HEK293 (cell line): ENCODE measurements around the gene ADA.
A peak's percentile ranks its signal among the peaks of the same experiment; 100 is the strongest.

Experiments used
- CTCF ChIA-PET: fragments of 350-600 bp; formaldehyde crosslinking; extraction: SDS; loops from one replicate; lab custom pipeline; 2021; ENCODE audit warnings: antibody characterized with exemption; lab: Yijun Ruan, JAX
- POLR2A ChIA-PET: fragments of 300-600 bp; formaldehyde crosslinking; extraction: SDS; loops from one replicate; lab custom pipeline; 2020; ENCODE audit warnings: antibody characterized with exemption, inconsistent platforms; lab: Yijun Ruan, JAX
- H3K27ac ChIP-seq: fragments of 200-500 bp; sonication (Bioruptor generic); 2 replicates; pipeline ENCODE4 v1.5.1; 2014; ENCODE audit warnings: low read depth, low read length, control low read depth, inconsistent platforms; ENCODE audit errors: extremely low read depth
- H3K36me3 ChIP-seq, 2 experiments: fragments of 200-500 bp in 1 of 2; sonication (Bioruptor generic) in 1 of 2; 1 replicate in 1 of 2; 2 replicates in 1 of 2; pipeline ENCODE4 v1.5.1; 2014 to 2017; ENCODE audit warnings: inconsistent platforms in 2 of 2, low read length in 2 of 2; ENCODE audit not compliant: control insufficient read depth in 2 of 2, insufficient read depth in 1 of 2
- H3K4me1 ChIP-seq: fragments of 200-500 bp; sonication (Bioruptor generic); 2 replicates; pipeline ENCODE4 v1.5.1; 2014; ENCODE audit warnings: mild to moderate bottlenecking, low read length, inconsistent platforms; ENCODE audit not compliant: control insufficient read depth, insufficient read depth
- H3K4me3 ChIP-seq: 2 replicates; pipeline ENCODE4 v1.5.1; 2011; ENCODE audit warnings: low read depth, mild to moderate bottlenecking, control low read depth, low read length, moderate library complexity
- H3K9me3 ChIP-seq: fragments of 200-500 bp; sonication (Bioruptor generic); 2 replicates; pipeline ENCODE4 v1.5.1; 2014; ENCODE audit warnings: low read depth, low read length, inconsistent platforms; ENCODE audit not compliant: control insufficient read depth, insufficient read depth
- ELK4 ChIP-seq: IDR thresholded peaks from 2 replicates; pipeline ENCODE4 v1.6.1; 2011; ENCODE audit warnings: mild to moderate bottlenecking, low read depth, low read length, borderline replicate concordance
- FEZF1 ChIP-seq: fragments of 450-650 bp; formaldehyde crosslinking; IDR thresholded peaks from 2 replicates; pipeline ENCODE4 v1.5.1; 2016; ENCODE audit warnings: missing biosample characterization, missing genetic modification characterization
- KLF16 ChIP-seq: fragments of 450-650 bp; formaldehyde crosslinking; IDR thresholded peaks from 2 replicates; pipeline ENCODE4 v1.5.1; 2017; ENCODE audit warnings: missing biosample characterization, missing genetic modification characterization
- KLF7 ChIP-seq: fragments of 450-650 bp; formaldehyde crosslinking; IDR thresholded peaks from 2 replicates; pipeline ENCODE4 v1.5.1; 2016; ENCODE audit warnings: missing biosample characterization, missing genetic modification characterization, borderline replicate concordance
- PRDM1 ChIP-seq: fragments of 450-650 bp; formaldehyde crosslinking; IDR thresholded peaks from 2 replicates; pipeline ENCODE4; 2016; ENCODE audit warnings: missing biosample characterization, missing genetic modification characterization
- PRDM10 ChIP-seq: fragments of 450-650 bp; formaldehyde crosslinking; IDR thresholded peaks from 2 replicates; pipeline ENCODE4 v1.5.1; 2016; ENCODE audit warnings: missing biosample characterization, missing genetic modification characterization
- ZBTB7A ChIP-seq: fragments of 450-650 bp; formaldehyde crosslinking; IDR thresholded peaks from 2 replicates; pipeline ENCODE4 v1.5.1; 2016; ENCODE audit warnings: low read depth, missing biosample characterization, missing genetic modification characterization
- ZBTB8A ChIP-seq: fragments of 450-650 bp; formaldehyde crosslinking; IDR thresholded peaks from 2 replicates; pipeline ENCODE4 v1.5.1; 2016; ENCODE audit warnings: missing biosample characterization, missing genetic modification characterization
- ZNF24 ChIP-seq: fragments of 450-650 bp; formaldehyde crosslinking; IDR thresholded peaks from 2 replicates; pipeline ENCODE4 v1.5.1; 2016; ENCODE audit warnings: missing biosample characterization, missing genetic modification characterization
- ZNF26 ChIP-seq: fragments of 450-650 bp; formaldehyde crosslinking; IDR thresholded peaks from 2 replicates; pipeline ENCODE4 v1.5.1; 2016; ENCODE audit warnings: missing biosample characterization, missing genetic modification characterization
- ZNF473 ChIP-seq: fragments of 450-650 bp; formaldehyde crosslinking; IDR thresholded peaks from 2 replicates; pipeline ENCODE4 v1.5.1; 2017; ENCODE audit warnings: missing biosample characterization, missing genetic modification characterization
- ZNF514 ChIP-seq: fragments of 450-650 bp; formaldehyde crosslinking; IDR thresholded peaks from 2 replicates; pipeline ENCODE4 v1.5.1; 2016; ENCODE audit warnings: missing biosample characterization, missing genetic modification characterization
- ZNF530 ChIP-seq: fragments of 450-650 bp; formaldehyde crosslinking; IDR thresholded peaks from 2 replicates; pipeline ENCODE4 v1.5.1; 2016; ENCODE audit warnings: low read depth, missing biosample characterization, missing genetic modification characterization
- ZNF549 ChIP-seq: fragments of 450-650 bp; IDR thresholded peaks from 2 replicates; pipeline ENCODE4 v1.5.1; 2018; ENCODE audit warnings: missing biosample characterization, missing genetic modification characterization, mild to moderate bottlenecking, inconsistent platforms, moderate library complexity
- ZNF707 ChIP-seq: fragments of 450-650 bp; formaldehyde crosslinking; IDR thresholded peaks from 2 replicates; pipeline ENCODE4 v1.5.1; 2016; ENCODE audit warnings: missing biosample characterization, missing genetic modification characterization
- ZSCAN30 ChIP-seq: fragments of 450-650 bp; IDR thresholded peaks from 2 replicates; pipeline ENCODE4 v1.5.1; 2018; ENCODE audit warnings: missing biosample characterization, mild to moderate bottlenecking, missing genetic modification characterization, moderate library complexity
- ZSCAN5A ChIP-seq: fragments of 450-650 bp; formaldehyde crosslinking; IDR thresholded peaks from 2 replicates; pipeline ENCODE4 v1.5.1; 2016; ENCODE audit warnings: missing biosample characterization, missing genetic modification characterization

The ADA gene

GRCh38 chr20:44576297-44576696 is 75.2 kb downstream of the ADA start (continued):
- TF ChIP-seq PRDM10 (tag by site-specific recombination) = peak; percentile 52

GRCh38 chr20:44574372-44574771 is 77.1 kb downstream of the ADA start:
- Histone ChIP-seq H3K4me1 (peaks cover 5% of the 10 kb centered on the region), H3K36me3 (no peaks in the 10 kb centered on the region), H3K4me3 (no peak overlapping the region)
- POLR2A ChIA-PET = interaction anchor here (0.6 kb wide), 1 partner anchor 21 kb away, joined by 3 read pairs; no protein-coding TSS in a partner anchor
- 0 out of 2 replicates have a peak, but pooled peaks have one; percentile 34 for TF ChIP-seq PRDM10 (tag by site-specific recombination)
- no peak for TF ChIP-seq ZNF707 (tag by site-specific recombination)
- peak; percentile 93 for TF ChIP-seq ZNF26 (tag by site-specific recombination)
- TF ChIP-seq ZSCAN5A = no peak
- TF ChIP-seq, all 188 proteins: peak for 2
- Histone ChIP-seq H3K27ac (no peak overlapping the region), H3K9me3 (no peaks in the 10 kb centered on the region)
- CTCF ChIA-PET = interaction anchor here (0.8 kb wide), 1 partner anchor 48 kb away, joined by 3 read pairs; no protein-coding TSS in a partner anchor

GRCh38 chr20:44573501-44573869 is 78.0 kb downstream of the ADA start:
- Histone ChIP-seq H3K4me3 (no peak overlapping the region), H3K36me3 (no peaks in the 10 kb centered on the region), H3K27ac (no peak overlapping the region), H3K4me1 (peaks cover 5% of the 10 kb centered on the region), H3K9me3 (no peaks in the 10 kb centered on the region)
- ChIA-PET POLR2A (interaction anchor here (0.6 kb wide), 1 partner anchor 20 kb away, joined by 3 read pairs; no protein-coding TSS in a partner anchor), CTCF (interaction anchor here (0.7 kb wide), 1 partner anchor 10 kb away, joined by 3 read pairs; no protein-coding TSS in a partner anchor)
- TF ChIP-seq ZBTB7A (tag by site-specific recombination) (no peak), FEZF1 (tag by site-specific recombination) (no peak), KLF16 (no peak), ZNF707 (tag by site-specific recombination) (no peak), ZNF473 (no peak), ZNF514 (tag by site-specific recombination) (no peak), PRDM1 (tag by site-specific recombination) (no peak), KLF7 (tag by site-specific recombination) (no peak), ZNF530 (no peak), ELK4 (no peak), ZSCAN30 (no peak), ZBTB8A (tag by site-specific recombination) (no peak), ZNF24 (no peak), ZNF549 (tag by site-specific recombination) (no peak)
